ENCODE results near the gene ADGRD1.

DNA sequence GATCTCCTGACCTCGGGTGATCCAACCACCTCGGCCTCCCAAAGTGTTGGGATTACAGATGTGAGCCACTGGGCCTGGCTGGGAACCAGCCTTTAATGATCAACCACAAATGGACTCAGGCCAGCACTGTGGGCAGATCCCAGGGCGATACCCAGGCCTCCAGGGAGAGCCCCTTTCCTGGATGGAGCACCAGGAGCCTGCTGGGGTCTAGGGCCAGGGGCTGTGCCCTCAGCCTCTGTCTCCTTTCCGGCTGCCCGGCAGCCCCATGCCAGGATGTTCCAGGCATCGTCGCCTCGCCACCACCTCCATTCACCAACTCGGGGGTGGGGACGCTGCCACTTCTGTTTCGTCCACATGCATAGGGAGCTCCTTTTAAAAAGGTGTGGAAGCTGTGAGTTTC is 2.3 kb downstream of the ADGRD1 start:
- TF ChIP-seq, protein P1, sequence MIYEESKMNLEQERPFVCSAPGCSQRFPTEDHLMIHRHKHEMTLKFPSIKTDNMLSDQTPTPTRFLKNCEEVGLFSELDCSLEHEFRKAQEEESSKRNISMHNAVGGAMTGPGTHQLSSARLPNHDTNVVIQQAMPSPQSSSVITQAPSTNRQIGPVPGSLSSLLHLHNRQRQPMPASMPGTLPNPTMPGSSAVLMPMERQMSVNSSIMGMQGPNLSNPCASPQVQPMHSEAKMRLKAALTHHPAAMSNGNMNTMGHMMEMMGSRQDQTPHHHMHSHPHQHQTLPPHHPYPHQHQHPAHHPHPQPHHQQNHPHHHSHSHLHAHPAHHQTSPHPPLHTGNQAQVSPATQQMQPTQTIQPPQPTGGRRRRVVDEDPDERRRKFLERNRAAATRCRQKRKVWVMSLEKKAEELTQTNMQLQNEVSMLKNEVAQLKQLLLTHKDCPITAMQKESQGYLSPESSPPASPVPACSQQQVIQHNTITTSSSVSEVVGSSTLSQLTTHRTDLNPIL (CRISPR knock-in tag; IDR thresholded peaks at IDR 0.05; ENCODE audit: low read depth): no peak
- TF ChIP-seq, protein P2, sequence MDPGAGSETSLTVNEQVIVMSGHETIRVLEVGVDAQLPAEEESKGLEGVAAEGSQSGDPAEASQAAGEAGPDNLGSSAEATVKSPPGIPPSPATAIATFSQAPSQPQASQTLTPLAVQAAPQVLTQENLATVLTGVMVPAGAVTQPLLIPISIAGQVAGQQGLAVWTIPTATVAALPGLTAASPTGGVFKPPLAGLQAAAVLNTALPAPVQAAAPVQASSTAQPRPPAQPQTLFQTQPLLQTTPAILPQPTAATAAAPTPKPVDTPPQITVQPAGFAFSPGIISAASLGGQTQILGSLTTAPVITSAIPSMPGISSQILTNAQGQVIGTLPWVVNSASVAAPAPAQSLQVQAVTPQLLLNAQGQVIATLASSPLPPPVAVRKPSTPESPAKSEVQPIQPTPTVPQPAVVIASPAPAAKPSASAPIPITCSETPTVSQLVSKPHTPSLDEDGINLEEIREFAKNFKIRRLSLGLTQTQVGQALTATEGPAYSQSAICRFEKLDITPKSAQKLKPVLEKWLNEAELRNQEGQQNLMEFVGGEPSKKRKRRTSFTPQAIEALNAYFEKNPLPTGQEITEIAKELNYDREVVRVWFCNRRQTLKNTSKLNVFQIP (CRISPR knock-in tag; IDR thresholded peaks at IDR 0.05; ENCODE audit: borderline replicate concordance, low read depth): no peak
- TF ChIP-seq ZFP30 (CRISPR knock-in tag; IDR thresholded peaks at IDR 0.05) (no peak), RARB (CRISPR knock-in tag; IDR thresholded peaks at IDR 0.05) (no peak), ZNF8 (CRISPR knock-in tag; IDR thresholded peaks at IDR 0.05) (no peak), TCF4 (CRISPR knock-in tag; IDR thresholded peaks at IDR 0.05; ENCODE audit: borderline replicate concordance) (no peak), ZFP3 (CRISPR knock-in tag; IDR thresholded peaks at IDR 0.05) (no peak), ARNTL (CRISPR knock-in tag; IDR thresholded peaks at IDR 0.05; ENCODE audit: borderline replicate concordance, low read depth) (no peak), ISL1 (CRISPR knock-in tag; IDR thresholded peaks at IDR 0.05) (no peak), ESRRG (CRISPR knock-in tag; IDR thresholded peaks at IDR 0.05) (no peak), CSDC2 (CRISPR knock-in tag; IDR thresholded peaks at IDR 0.05) (no peak)
- TF ChIP-seq, protein P3, sequence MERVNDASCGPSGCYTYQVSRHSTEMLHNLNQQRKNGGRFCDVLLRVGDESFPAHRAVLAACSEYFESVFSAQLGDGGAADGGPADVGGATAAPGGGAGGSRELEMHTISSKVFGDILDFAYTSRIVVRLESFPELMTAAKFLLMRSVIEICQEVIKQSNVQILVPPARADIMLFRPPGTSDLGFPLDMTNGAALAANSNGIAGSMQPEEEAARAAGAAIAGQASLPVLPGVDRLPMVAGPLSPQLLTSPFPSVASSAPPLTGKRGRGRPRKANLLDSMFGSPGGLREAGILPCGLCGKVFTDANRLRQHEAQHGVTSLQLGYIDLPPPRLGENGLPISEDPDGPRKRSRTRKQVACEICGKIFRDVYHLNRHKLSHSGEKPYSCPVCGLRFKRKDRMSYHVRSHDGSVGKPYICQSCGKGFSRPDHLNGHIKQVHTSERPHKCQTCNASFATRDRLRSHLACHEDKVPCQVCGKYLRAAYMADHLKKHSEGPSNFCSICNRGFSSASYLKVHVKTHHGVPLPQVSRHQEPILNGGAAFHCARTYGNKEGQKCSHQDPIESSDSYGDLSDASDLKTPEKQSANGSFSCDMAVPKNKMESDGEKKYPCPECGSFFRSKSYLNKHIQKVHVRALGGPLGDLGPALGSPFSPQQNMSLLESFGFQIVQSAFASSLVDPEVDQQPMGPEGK (CRISPR knock-in tag; IDR thresholded peaks at IDR 0.05; ENCODE audit: borderline replicate concordance): no peak
- TF ChIP-seq, protein P4, sequence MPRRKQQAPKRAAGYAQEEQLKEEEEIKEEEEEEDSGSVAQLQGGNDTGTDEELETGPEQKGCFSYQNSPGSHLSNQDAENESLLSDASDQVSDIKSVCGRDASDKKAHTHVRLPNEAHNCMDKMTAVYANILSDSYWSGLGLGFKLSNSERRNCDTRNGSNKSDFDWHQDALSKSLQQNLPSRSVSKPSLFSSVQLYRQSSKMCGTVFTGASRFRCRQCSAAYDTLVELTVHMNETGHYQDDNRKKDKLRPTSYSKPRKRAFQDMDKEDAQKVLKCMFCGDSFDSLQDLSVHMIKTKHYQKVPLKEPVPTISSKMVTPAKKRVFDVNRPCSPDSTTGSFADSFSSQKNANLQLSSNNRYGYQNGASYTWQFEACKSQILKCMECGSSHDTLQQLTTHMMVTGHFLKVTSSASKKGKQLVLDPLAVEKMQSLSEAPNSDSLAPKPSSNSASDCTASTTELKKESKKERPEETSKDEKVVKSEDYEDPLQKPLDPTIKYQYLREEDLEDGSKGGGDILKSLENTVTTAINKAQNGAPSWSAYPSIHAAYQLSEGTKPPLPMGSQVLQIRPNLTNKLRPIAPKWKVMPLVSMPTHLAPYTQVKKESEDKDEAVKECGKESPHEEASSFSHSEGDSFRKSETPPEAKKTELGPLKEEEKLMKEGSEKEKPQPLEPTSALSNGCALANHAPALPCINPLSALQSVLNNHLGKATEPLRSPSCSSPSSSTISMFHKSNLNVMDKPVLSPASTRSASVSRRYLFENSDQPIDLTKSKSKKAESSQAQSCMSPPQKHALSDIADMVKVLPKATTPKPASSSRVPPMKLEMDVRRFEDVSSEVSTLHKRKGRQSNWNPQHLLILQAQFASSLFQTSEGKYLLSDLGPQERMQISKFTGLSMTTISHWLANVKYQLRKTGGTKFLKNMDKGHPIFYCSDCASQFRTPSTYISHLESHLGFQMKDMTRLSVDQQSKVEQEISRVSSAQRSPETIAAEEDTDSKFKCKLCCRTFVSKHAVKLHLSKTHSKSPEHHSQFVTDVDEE (CRISPR knock-in tag; IDR thresholded peaks at IDR 0.05): no peak
- TF ChIP-seq, protein P5, sequence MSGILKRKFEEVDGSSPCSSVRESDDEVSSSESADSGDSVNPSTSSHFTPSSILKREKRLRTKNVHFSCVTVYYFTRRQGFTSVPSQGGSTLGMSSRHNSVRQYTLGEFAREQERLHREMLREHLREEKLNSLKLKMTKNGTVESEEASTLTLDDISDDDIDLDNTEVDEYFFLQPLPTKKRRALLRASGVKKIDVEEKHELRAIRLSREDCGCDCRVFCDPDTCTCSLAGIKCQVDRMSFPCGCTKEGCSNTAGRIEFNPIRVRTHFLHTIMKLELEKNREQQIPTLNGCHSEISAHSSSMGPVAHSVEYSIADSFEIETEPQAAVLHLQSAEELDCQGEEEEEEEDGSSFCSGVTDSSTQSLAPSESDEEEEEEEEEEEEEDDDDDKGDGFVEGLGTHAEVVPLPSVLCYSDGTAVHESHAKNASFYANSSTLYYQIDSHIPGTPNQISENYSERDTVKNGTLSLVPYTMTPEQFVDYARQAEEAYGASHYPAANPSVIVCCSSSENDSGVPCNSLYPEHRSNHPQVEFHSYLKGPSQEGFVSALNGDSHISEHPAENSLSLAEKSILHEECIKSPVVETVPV (CRISPR knock-in tag; IDR thresholded peaks at IDR 0.05): no peak
